HG03135 (cell line): ENCODE results near the gene ALDH3B2.
"Not testable (repeated sequence)": the region's sequence is repeated elsewhere in the genome, so short reads cannot be mapped to it uniquely, and the experiment has no call there.

Source experiments
- ATAC-seq: cut with Tn5 transposase; IDR thresholded peaks from one replicate; pipeline ENCODE4 v1.9.1; 2021; ENCODE audit warnings: mild to moderate bottlenecking, moderate library complexity; ENCODE audit not compliant: unreplicated experiment

The ALDH3B2 gene, protein sequence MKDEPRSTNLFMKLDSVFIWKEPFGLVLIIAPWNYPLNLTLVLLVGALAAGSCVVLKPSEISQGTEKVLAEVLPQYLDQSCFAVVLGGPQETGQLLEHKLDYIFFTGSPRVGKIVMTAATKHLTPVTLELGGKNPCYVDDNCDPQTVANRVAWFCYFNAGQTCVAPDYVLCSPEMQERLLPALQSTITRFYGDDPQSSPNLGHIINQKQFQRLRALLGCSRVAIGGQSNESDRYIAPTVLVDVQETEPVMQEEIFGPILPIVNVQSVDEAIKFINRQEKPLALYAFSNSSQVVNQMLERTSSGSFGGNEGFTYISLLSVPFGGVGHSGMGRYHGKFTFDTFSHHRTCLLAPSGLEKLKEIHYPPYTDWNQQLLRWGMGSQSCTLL

DNA sequence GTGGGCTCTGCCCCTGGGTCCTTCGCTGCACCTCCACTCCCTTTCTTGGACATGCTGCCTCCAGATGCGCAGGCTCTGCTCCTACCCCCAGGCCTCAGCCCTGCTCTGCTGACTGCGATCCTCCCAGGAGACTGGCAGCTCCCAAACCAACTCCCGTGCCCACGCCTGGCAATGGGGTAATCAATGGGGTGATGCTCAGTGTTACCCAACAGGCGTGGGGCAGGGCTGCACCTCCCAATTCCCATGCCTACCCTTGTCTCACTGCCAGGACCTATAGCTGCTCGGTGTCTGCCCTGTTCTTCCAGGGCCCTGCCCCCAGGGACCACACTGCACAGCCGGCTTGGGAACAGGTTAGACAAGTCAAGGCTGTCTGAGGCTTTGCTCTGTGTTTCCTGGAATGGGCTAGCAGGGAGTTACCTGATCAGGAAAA is at the start of gene ALDH3B2:
Gene ALDH3B2 (minus strand): TSS at position 182 of the 430 bp plus-strand sequence. CDS start 7,688 bp downstream, outside the sequence.
- ATAC-seq = no peak

DNA sequence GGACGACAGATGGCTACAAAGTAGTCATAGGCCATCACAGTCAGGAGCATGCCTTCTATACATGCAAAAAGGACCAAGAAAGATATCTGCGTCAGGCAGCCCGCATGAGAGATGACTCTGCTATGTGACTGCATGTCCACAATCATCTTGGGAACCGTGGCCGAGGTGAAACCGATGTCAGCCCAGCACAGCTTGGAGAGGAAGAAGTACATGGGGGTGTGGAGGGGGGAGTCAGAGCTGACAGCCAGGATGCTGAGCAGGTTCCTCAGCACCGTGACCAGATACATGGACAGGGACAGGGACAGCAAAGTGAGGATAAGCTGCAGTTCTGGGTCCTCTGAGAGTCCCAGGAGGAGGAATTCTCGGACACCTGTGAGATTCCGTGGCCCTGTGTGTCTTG is 48.6 kb upstream of the ALDH3B2 start:
- not testable (repeated sequence) for ATAC-seq

DNA sequence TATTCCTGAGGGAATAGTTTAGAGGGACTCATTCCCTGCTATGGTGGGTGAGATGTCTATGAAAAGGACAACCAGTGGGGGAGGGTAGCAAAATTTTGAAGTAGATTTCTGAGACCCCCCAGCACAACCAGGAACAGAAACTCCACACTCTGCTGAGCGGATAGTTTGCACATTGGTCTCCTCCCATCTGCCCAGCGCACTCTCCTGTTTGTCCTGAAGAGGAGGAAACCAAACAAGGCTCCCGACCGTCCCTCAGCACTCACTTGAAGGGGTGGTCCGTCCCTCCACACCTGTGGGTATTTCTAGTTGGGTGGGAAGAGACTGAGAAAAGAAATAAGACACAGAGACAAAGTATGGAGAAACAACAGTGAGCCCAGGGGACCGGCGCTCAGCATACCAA is 41.8 kb upstream of the ALDH3B2 start:
- ATAC-seq = not testable (repeated sequence)

DNA sequence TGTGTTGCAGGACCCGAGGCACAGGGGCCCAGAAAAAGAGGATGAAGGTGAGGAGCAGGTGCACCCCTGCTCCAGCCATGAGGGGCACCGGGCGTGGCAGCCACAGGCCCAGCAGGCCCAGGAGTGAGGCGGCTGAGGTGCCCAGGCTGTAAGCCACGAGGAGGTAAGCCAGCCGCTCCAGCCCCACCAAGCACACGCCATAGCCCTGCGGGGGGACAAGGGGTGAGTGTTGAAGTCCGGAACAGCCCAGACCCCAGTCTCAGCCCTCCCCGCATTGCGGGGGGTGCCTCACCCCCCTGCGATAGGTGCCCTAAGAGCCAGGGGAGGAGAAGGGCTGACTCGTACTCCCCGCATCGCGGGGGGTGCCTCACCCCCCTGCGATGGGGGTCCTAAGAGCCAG is 41.4 kb upstream of the ALDH3B2 start:
- not testable (repeated sequence) for ATAC-seq

DNA sequence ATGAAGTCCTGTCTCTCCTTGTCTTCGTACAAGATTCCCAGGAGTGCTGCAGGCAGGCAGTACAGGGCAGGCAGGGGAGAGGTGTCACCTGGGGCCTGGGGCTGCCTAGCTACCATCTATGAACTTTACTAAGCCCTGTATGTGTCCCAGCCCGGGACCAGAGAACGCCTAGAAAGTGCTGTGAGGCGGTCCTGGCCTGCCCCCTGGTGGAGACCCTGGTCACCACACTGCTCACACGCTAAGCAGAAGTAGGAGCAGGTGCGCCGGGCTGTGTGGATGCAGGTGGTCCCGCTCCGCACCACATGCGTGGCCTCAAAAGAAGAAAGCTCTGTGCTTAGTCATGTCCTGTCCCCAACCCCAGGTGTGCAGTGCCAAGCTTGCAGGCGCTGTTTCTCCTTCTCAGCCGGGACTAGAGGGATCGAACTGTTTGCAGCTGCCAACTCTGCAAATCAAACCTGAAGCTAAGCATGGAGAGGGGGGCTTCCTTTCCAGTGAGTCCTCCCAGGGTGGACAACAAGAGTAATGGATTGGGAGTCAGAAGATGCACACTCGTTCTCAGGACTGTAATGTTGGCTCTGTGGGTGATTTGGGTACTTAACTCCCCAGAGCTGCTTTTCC is 39.6 kb upstream of the ALDH3B2 start:
- ATAC-seq = not testable (repeated sequence)

DNA sequence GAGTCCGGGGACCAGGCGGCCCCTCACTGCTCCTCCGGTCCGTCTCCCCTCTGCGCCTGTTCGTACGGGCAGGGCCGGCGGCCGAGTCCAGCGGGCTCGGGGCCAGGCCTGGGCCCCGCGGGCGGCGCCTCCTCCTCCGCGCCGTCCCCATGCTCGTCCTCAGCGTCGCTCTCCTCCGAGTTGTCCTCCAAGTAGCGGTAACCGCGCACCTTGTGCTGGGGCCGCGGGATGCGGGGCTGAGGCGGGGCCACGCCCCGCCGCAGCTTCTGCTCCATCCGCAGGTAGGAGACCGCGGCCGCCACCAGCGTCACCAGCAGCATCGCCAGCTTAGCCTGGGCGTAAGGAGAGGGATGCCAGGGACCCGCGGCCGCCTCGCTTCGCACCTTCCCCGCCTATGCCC is 37.3 kb upstream of the ALDH3B2 start:
- ATAC-seq = not testable (repeated sequence)

DNA sequence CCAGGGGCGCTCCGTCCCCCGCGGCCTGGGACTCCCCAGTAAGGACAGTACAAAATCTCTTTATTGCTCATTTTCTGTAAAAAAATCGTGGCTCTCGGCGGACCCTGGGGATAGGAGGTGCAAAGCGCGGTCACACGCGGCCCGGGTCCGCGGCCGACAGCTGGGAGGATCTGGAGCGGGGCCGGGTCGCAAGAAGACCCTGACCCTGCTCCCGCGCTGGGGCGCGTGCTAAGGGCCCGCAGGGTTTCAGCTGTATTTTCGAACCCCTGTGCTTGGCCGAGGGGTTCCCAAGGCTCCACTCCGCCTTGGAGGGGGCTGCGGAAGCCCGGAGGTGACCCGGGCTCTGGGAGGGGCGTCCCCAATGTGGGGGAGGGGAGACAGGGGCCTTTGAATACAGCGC is 36.8 kb upstream of the ALDH3B2 start:
- ATAC-seq = not testable (repeated sequence)

DNA sequence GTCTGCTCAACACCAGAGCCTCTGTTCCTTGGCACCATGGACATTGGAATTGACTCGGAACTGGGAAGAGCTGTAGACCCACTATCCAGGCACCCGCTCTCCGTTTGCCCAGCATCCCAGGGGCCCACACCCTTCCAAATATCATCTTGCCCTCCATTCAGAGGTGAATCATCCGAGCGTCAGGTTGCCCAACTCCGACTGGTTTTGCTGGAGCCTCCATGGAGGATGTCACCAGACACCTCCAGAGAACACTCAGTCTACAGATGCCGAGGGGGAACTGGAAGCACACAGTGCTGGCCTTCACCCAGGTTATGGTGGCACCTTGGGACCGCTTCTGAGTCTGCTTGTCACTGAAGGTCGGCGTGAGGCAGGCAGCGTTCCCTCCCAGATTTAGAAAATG is 35.4 kb upstream of the ALDH3B2 start:
- not testable (repeated sequence) for ATAC-seq

DNA sequence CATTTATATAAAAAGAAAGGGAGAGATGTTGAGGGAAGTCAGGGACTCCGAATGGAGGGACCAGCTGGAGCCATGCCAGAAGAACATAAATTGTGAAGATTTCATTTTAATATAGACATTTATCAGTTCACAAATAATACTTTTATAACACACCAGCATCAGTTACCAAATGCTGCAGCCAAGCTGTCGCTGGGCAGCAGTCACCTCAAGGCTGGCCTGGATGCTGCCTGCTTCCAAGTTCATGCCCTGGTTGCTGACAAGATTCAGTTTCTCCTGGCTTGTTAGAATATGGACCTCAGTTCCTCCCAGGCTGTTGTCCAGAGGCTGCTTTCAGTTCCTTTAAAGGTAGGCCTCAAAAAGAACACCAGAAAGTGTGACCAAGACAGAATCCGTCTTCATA is 30.8 kb upstream of the ALDH3B2 start:
- ATAC-seq = no peak

DNA sequence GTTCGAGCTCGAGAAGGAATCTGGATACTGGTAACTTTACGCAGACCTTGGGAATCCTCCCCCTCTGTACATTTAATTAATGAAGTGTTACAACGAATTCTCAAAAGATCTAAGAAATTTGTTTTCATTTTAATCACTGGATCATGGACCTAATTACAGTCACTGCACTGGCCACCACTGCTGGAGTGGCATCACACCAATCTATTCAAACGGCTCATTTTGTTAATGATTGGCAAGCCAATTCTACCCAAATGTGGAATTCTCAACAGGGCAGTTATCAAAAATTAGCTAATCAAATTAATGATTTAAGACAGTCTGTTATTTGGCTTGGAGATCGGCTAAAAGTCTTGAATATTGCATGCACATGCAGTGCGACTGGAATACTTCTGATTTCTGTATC is 30.1 kb upstream of the ALDH3B2 start:
- ATAC-seq = no peak

DNA sequence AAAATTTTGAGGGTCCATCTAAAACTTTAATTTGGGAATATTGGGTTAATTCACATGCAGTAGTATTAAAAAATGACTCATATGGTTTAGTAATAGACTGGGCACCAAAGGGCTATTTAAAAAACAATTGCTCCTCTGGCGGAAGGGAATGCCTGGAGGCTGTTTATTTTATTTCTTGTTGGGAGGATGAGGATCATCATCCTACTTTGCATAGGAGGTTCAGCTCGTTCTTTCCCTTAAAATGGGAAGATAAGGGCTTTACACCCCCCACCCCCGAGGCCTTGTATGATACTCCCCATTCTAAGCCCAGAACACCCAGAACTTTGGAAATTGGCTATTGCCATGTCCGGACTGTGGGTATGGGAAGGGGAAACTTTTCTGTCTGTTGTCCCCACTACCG is 29.3 kb upstream of the ALDH3B2 start:
- not testable (repeated sequence) for ATAC-seq

DNA sequence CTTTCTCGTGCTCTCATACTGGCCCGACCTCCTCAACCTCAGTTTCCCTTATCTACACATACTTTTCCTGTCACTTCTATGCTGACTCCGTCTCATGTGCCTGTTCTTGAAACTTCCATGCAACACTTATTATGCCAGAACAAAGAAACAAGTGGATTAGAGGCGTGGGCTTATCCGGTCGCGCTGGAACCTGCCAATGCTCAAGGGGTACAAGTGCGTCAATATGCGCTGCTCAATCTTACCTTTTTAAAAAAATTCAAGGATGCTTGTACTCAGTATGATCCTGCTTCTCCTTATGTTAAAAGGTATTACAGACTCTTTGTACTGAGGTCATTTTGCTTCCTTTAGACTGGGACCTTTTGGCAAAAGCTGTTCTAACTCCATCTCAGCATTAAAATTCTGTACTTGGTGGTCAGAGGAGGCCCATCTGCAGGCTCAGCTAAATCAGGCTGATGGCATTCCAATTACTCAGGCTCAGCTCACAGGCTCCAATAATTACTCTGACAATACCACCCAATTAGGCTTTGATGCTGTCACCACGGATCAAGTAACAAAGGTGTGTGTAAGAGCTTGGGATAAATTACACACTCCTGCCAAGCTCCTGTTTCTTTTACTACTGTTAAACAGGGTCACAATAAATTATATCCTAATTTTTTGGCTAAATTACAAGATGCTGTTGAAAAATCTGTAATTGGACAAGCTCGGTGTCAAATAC is 26.3 kb upstream of the ALDH3B2 start:
- no peak for ATAC-seq

DNA sequence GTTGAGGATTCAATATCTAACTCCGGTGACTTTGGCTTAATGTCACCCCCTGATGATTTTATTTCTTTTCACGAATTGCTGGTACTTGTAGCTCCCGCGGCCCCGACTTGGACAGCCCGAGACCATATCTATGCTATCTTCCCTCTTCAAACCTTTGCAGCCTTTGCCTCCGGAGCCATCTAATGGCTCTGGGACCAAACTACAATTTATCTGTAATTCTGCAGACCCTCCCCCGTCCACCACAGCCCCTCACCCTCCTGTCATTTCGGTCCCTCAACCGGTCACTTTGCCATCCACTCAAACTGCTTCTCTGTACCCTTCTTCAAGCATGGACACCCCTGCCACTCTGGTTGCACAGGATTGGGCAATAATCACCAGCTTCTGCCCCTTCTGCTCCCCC is 25.7 kb upstream of the ALDH3B2 start:
- no peak for ATAC-seq

DNA sequence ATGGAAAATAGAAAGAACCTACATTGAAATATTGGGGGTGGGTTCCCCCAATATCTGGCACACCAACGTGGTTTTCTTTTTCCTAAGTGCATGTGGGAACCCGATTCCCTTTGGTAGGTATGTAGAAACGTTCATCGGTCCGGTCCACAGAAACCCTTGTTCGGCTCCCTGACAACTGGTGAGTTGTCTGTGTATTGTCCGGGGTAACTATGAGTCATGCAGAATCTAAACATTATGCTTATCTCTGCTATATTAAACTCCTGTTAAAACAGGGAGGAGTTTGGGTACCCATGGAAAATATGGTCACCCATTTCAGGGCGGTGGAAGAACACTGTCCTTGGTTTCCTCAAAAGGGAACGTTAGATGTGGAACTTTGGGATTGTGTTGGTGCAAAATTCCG is 25.1 kb upstream of the ALDH3B2 start:
- no peak for ATAC-seq

DNA sequence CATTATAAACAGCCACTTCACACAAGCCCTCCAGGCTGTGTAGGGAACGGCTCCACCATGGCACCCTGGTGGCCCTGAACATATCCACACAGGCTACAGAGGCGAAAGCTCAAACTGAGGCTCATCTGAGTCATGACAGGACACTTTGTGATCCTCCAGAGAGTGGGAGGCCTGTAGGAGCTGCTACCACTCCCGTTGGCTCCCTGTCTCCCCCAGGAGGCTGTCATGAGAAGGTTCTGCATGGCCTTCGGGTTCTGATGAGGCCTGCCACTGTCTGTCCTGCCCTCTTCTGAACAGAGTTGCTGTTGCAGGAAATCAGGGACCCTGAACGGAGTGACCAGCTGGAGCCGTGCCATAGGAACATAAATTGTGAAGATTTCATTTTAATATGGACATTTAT is 23.8 kb upstream of the ALDH3B2 start:
- no peak for ATAC-seq

DNA sequence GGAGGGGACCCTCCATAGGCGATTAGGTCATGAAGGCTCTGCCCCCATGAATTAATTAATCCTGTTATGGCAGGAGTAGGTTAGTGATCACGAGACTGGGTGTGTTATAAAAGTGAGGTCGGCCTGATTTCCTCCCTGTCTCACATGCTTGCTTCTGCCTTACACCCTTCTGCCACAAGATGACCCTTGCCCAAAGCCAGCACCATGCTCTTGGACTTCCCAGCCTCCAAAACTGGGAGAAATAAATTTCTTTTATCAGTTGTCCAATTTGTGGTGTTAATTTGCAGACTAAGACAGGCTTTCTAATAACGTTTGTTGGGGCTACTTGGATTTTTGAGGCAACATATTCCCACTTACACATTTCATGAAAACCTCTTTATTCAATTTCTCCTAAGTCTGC is 23.4 kb upstream of the ALDH3B2 start:
- ATAC-seq = no peak

DNA sequence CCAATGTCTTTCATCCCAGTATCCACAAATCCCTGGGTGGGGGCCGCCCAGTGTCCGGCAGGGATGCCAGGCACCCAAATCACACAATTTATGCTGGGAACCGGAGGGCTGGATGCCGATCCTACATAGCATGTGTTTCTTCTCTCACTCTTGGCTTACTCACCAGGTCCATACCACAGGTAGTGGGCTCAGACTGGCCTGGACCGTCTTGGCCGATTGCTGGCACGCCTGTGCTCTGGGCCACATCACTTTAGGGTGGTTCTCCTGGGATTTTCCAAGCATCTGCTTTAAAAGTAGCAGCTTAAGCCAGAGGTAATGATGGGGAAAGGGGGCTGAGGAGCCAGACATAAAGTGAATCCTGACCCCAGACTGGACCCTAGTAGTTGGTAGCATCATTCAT is 22.6 kb upstream of the ALDH3B2 start:
- no peak for ATAC-seq

DNA sequence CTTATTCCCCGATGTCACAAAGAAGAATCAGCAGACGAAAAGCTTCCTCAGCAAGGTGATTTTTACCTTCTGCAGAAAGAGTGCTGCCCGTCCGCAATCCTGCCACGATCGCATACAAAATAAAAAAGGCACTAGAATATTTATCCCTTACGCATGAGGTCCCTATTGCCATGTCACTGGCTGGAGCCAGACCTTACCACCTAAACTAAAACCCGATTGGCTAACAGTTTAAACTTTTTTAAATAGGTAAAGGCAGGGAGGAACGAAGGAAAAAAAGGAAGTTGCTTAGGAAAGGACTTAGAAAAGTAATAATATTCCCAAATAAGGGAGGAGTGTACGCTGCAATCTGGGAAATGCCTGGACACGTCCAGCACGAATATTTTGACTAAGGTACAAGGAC is 21.2 kb upstream of the ALDH3B2 start:
- ATAC-seq = no peak

DNA sequence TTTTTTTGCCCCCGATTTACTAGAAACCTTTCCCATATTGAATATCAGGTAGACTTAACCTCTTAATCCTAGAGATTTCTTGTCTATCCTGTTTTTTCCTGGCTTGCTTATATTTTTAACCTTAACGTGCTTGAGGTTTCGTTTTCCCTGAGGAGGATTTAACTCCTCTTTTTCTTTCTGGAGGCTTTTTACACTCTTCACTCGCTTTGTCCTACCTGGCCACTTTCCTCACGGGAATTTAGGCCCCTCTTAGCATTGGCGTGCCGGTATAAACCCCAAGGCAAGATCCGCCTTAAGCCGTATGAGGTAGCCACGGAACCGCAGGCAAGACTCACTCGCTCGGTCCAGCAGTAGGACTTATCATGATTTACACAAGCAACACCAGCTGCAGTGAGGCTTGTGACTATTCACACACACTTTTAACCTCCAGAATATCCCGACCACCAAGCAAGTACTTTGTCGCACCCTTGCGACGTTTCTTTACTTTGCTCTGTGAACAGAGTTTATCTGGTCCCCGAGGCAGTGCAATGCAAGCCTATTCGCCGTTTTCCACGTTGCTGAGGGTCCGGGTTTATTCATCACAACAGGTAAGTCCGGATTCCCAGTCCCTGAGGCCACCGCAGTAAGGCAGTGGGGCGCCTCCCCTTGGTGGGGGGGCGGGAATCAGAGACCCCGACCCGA is 20.6 kb upstream of the ALDH3B2 start:
- ATAC-seq = no peak

DNA sequence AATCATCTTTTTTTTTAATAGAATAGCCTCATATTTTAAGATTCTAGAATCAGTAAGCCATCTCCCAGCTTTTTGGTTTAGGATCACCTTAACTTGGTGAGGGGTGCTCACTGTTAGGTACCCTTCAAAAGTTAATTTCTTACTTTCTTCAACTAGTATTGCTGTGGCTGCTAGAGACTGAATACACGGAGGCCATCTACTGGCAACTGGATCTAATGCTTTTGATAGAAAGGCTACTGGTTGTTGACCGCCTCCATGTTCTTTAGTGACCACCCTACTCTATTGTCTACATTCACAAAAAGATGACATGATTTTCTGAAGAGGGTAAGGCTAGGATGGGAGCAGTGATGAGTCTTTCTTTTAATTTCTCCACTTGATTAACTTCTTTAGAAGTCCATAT is 16.7 kb upstream of the ALDH3B2 start:
- no peak for ATAC-seq

DNA sequence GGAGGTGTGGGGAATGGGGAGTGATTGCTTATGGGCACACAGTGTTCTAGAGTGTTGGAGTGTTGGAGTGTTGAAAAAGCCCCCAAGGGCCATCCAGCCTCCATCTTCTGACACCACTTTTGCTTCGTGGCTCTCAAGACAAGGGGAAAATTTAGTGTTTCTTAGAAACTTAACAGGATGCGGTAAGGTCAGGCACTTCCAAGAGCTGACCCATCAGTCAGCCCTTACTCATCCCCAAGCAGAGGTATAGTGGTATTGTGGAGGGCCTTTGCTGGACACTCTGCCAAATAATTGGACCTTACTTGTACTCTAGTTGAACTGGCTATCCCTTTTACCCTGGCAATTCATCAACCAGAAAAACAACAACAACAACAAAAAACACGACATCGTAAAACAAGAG is 14.8 kb upstream of the ALDH3B2 start:
- no peak for ATAC-seq
